Testis (tissue), 3 donors: ENCODE measurements around the gene PIR. TPM values are rescaled to one million over a fixed set of nuclear protein-coding genes. Genes with fewer than 3 reads are reported as not detected.
A peak's percentile ranks its signal among the peaks of the same experiment; 100 is the strongest.

ENCODE experiments used
- DNase-seq: peaks from one replicate; pipeline ENCODE4 v3.0.0-alpha.2; 2019
- H3K27ac ChIP-seq, 2 donors: fragments of 200-600 bp; sonication (generic); one replicate each; pipeline ENCODE4 v1.5.1; 2019
- H3K27me3 ChIP-seq: fragments of 200-600 bp; sonication (generic); one replicate; pipeline ENCODE4 v1.5.1; 2019
- H3K36me3 ChIP-seq: fragments of 200-600 bp; sonication (generic); one replicate; pipeline ENCODE4 v1.5.1; 2017; ENCODE audit warnings: low read depth; ENCODE audit errors: missing control alignments
- H3K4me1 ChIP-seq: fragments of 200-600 bp; sonication (generic); one replicate; pipeline ENCODE4 v1.5.1; 2019
- H3K4me3 ChIP-seq, 2 donors: fragments of 200-600 bp; sonication (generic); one replicate each; pipeline ENCODE4 v1.5.1; 2017 to 2019
- H3K9me3 ChIP-seq: fragments of 200-600 bp; sonication (generic); one replicate; pipeline ENCODE4 v1.5.1; 2017
- CTCF ChIP-seq, 3 experiments: fragments of 450-650 bp in 2 of 3; fragments of 200-600 bp in 1 of 3; sonication (generic) in 1 of 3; IDR thresholded peaks; one replicate each; pipeline ENCODE4 v1.5.1; 2016 to 2019; ENCODE audit warnings: antibody characterized with exemption in 3 of 3, mild to moderate bottlenecking in 2 of 3, moderate library complexity in 1 of 3
- POLR2A ChIP-seq: fragments of 450-650 bp; IDR thresholded peaks from one replicate; pipeline ENCODE4 v1.6.1; 2017; ENCODE audit warnings: antibody characterized with exemption, mild to moderate bottlenecking, moderate library complexity
- WGBS, 2 donors: methylation state at CpG; one replicate each; pipeline ENCODE4 v1.1.5; 2018; 5-methylcytosine and 5-hydroxymethylcytosine counted together
- intact Hi-C: fragments of 100-400 bp; cut with DNase I; formaldehyde crosslinking; loops from one replicate; pipeline ENCODE4 v1.15.1; 2023; ENCODE audit warnings: low total_unique reads
- polyA plus RNA-seq: library from polyadenylated mRNA; stranded (reverse); fragments of 350-450 nt; fragmentation: Illumina TruSeq; extraction: RNeasy Lipid Tissue Mini Kit (QIAGEN cat#74804); gene quantifications from one replicate; pipeline ENCODE4 v1.2.3, GENCODE V29; 2014; ENCODE audit warnings: low read depth, low replicate concordance; ENCODE audit not compliant: insufficient read depth
- total RNA-seq, 2 donors: library from RNA; depleted of rRNA; stranded (reverse); fragments of >200 nt; gene quantifications; one replicate each; pipeline ENCODE4 v1.2.3, GENCODE V29; 2016

PIR gene
- total and polyA plus RNA-seq, 3 donors from 2014 or later: 9.7 to 11.0 (median 10.3) TPM

GRCh38 chrX:15469613-15470012 lies 23.5 kb downstream of the PIR start:
- no peak for DNase-seq
- Histone ChIP-seq H3K4me1 (no peaks in the 10 kb centered on the region), H3K27ac (no peak overlapping the region), H3K9me3 (no peaks in the 10 kb centered on the region), H3K36me3 (no peaks in the 10 kb centered on the region), H3K27me3 (no peaks in the 10 kb centered on the region), H3K4me3 (no peak overlapping the region)
- TF ChIP-seq POLR2A (no peak), CTCF (IDR thresholded peaks at IDR 0.05) (no peak)
- WGBS, 2 donors: 90 to 100% methylated on average over 1 of the region's 1 CpG
- intact Hi-C loops: no loop called here

- Histone ChIP-seq H3K27me3 (no peaks in the 10 kb centered on the region), H3K4me1 (no peaks in the 10 kb centered on the region), H3K4me3 (no peak overlapping the region), H3K27ac (no peak overlapping the region), H3K9me3 (no peaks in the 10 kb centered on the region), H3K36me3 (no peaks in the 10 kb centered on the region)
- DNase-seq: no peak
- intact Hi-C loops: no loop called here
- TF ChIP-seq CTCF (IDR thresholded peaks at IDR 0.05) (peak; percentile 15 to 32 (median 18)), POLR2A (no peak)
- WGBS, 2 donors: 21 to 58% methylated on average over 4 of the region's 4 CpGs
Measured at GRCh38 chrX:15468036-15468435, 25.1 kb downstream of the PIR start.

GRCh38 chrX:15465896-15466651 lies 27.1 kb downstream of the PIR start:
- H3K27me3 ChIP-seq: no peaks in the 10 kb centered on the region
- no peak overlapping the region for H3K4me3 ChIP-seq
- H3K36me3 ChIP-seq: no peaks in the 10 kb centered on the region
- no peak for DNase-seq
- intact Hi-C loops: no loop called here
- H3K4me1 ChIP-seq: no peaks in the 10 kb centered on the region
- no peaks in the 10 kb centered on the region for H3K9me3 ChIP-seq
- no peak overlapping the region for H3K27ac ChIP-seq
- WGBS, 2 donors: 90 to 91% methylated on average over 7 to 8 of the region's 9 CpGs
- no peak for TF ChIP-seq CTCF (IDR thresholded peaks at IDR 0.05)
- TF ChIP-seq POLR2A: no peak

GRCh38 chrX:15465347-15465746 lies 27.8 kb downstream of the PIR start:
- 50 to 60% methylated on average over 4 of the region's 4 CpGs for WGBS, 2 donors
- no peak for DNase-seq
- no peak overlapping the region for H3K4me3 ChIP-seq
- no peak overlapping the region for H3K27ac ChIP-seq
- intact Hi-C loops: no loop called here
- H3K27me3 ChIP-seq: no peaks in the 10 kb centered on the region
- no peaks in the 10 kb centered on the region for H3K9me3 ChIP-seq
- TF ChIP-seq CTCF (IDR thresholded peaks at IDR 0.05): no peak
- TF ChIP-seq POLR2A: no peak
- no peaks in the 10 kb centered on the region for H3K4me1 ChIP-seq
- H3K36me3 ChIP-seq: no peaks in the 10 kb centered on the region

GRCh38 chrX:15464704-15465103 lies 28.4 kb downstream of the PIR start:
- Histone ChIP-seq H3K36me3 (no peaks in the 10 kb centered on the region), H3K27me3 (no peaks in the 10 kb centered on the region), H3K9me3 (no peaks in the 10 kb centered on the region), H3K4me3 (no peak overlapping the region), H3K27ac (no peak overlapping the region), H3K4me1 (no peaks in the 10 kb centered on the region)
- TF ChIP-seq CTCF (IDR thresholded peaks at IDR 0.05) (no peak), POLR2A (no peak)
- DNase-seq: no peak
- intact Hi-C loops: no loop called here
